GM03348 (cell line): ENCODE data around the gene ZNG1F.
"Not testable (repeated sequence)": the region's sequence is repeated elsewhere in the genome, so short reads cannot be mapped to it uniquely, and the experiment has no call there.

Source experiments
- DNase-seq: peaks from one replicate; pipeline ENCODE4 v3.0.0; 2012; ENCODE audit warnings: low spot score

ZNG1F gene

GRCh38 chr9:41123396-41123795, 65.7 kb downstream of the ZNG1F start:
- not testable (repeated sequence) for DNase-seq

- not testable (repeated sequence) for DNase-seq
Observed at GRCh38 chr9:41120696-41121095, 68.4 kb downstream of the ZNG1F start.

- DNase-seq, result not testable (repeated sequence)
Observed at GRCh38 chr9:41119719-41120118, 69.4 kb downstream of the ZNG1F start.

GRCh38 chr9:41119311-41119710, 69.8 kb downstream of the ZNG1F start:
- DNase-seq, result not testable (repeated sequence)

- DNase-seq, result not testable (repeated sequence)
Observed at GRCh38 chr9:41113348-41113747, 75.8 kb downstream of the ZNG1F start.

- DNase-seq, result not testable (repeated sequence)
Observed at GRCh38 chr9:41111414-41111813, 77.7 kb downstream of the ZNG1F start.

GRCh38 chr9:41110913-41111312, 78.2 kb downstream of the ZNG1F start:
- not testable (repeated sequence) for DNase-seq

- not testable (repeated sequence) for DNase-seq
Observed at GRCh38 chr9:41109253-41109652, 79.9 kb downstream of the ZNG1F start.

- DNase-seq, result not testable (repeated sequence)
Observed at GRCh38 chr9:41108816-41109215, 80.3 kb downstream of the ZNG1F start.

- DNase-seq, result not testable (repeated sequence)
Observed at GRCh38 chr9:41106472-41107116, 82.5 kb downstream of the ZNG1F start.

GRCh38 chr9:41105557-41106253, 83.4 kb downstream of the ZNG1F start:
- DNase-seq, result not testable (repeated sequence)

- not testable (repeated sequence) for DNase-seq
Observed at GRCh38 chr9:41104542-41104941, 84.6 kb downstream of the ZNG1F start.

- DNase-seq, result not testable (repeated sequence)
Observed at GRCh38 chr9:41100508-41100907, 88.6 kb downstream of the ZNG1F start.

GRCh38 chr9:41098759-41099158, 90.4 kb downstream of the ZNG1F start:
- not testable (repeated sequence) for DNase-seq

GRCh38 chr9:41095060-41095459, 94.1 kb downstream of the ZNG1F start:
- not testable (repeated sequence) for DNase-seq

- not testable (repeated sequence) for DNase-seq
Observed at GRCh38 chr9:41094010-41094773, 94.9 kb downstream of the ZNG1F start.

GRCh38 chr9:41090922-41091321, 98.2 kb downstream of the ZNG1F start:
- DNase-seq, result not testable (repeated sequence)

GRCh38 chr9:41090386-41090785, 98.7 kb downstream of the ZNG1F start:
- not testable (repeated sequence) for DNase-seq

GRCh38 chr9:41088450-41089059, 100.6 kb downstream of the ZNG1F start:
- DNase-seq, result not testable (repeated sequence)

GRCh38 chr9:41087929-41088328, 101.2 kb downstream of the ZNG1F start:
- DNase-seq, result not testable (repeated sequence)

GRCh38 chr9:41087157-41087780, 101.8 kb downstream of the ZNG1F start:
- peak; percentile 7 for DNase-seq

- DNase-seq, result not testable (repeated sequence)
Observed at GRCh38 chr9:41086685-41087084, 102.4 kb downstream of the ZNG1F start.
